Measurements from ENCODE around the gene FOXL3. TPM values are rescaled to one million over a fixed set of nuclear protein-coding genes. Genes with fewer than 3 reads are reported as not detected.

FOXL3 gene
- total and polyA plus RNA-seq, 2 experiments from 2014 or later = not detected

DNA sequence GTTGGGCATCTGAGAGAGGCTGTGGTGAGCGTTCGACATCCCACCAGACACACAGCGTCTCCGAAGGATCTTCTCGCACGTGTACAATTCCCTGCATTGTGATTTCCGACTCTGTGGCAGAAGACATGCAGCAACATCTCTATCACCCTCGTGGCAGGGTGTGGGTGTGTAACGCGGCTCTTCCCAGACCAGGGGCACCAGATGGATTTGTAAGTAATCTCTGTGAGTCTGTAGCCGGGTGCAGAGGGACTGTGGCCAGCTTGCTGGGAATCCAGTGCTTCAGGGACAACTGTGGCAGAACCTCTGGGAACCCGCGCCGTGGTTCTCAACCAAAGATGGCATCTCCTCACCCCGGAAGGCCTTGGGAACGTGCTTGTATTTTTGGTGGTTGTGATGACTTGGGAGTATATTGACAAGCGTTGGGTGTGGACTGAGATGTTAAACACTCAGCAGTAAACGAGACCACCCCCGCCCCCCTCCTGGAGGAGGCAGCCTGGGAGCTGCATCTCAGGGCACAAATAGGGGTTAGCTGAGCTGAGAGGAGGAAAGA lies 21.2 kb downstream of the FOXL3 start (continued):
- TF ChIP-seq, protein P1, sequence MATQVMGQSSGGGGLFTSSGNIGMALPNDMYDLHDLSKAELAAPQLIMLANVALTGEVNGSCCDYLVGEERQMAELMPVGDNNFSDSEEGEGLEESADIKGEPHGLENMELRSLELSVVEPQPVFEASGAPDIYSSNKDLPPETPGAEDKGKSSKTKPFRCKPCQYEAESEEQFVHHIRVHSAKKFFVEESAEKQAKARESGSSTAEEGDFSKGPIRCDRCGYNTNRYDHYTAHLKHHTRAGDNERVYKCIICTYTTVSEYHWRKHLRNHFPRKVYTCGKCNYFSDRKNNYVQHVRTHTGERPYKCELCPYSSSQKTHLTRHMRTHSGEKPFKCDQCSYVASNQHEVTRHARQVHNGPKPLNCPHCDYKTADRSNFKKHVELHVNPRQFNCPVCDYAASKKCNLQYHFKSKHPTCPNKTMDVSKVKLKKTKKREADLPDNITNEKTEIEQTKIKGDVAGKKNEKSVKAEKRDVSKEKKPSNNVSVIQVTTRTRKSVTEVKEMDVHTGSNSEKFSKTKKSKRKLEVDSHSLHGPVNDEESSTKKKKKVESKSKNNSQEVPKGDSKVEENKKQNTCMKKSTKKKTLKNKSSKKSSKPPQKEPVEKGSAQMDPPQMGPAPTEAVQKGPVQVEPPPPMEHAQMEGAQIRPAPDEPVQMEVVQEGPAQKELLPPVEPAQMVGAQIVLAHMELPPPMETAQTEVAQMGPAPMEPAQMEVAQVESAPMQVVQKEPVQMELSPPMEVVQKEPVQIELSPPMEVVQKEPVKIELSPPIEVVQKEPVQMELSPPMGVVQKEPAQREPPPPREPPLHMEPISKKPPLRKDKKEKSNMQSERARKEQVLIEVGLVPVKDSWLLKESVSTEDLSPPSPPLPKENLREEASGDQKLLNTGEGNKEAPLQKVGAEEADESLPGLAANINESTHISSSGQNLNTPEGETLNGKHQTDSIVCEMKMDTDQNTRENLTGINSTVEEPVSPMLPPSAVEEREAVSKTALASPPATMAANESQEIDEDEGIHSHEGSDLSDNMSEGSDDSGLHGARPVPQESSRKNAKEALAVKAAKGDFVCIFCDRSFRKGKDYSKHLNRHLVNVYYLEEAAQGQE (IDR thresholded peaks at IDR 0.05; ENCODE audit: unreplicated experiment) = no peak
- TF ChIP-seq NANOG (IDR thresholded peaks at IDR 0.05; ENCODE audit: borderline replicate concordance) = no peak

GRCh38 chr7:311796-312195 lies 21.8 kb downstream of the FOXL3 start:
- ATAC-seq (no peak), DNase-seq (ENCODE audit: low spot score) (no peak)
- H3K4me1 ChIP-seq (ENCODE audit: insufficient read depth) = no peaks in the 10 kb centered on the region
- H3K79me2 ChIP-seq (replicated peaks; ENCODE audit: insufficient read depth) = no peaks in the 10 kb centered on the region
- H3K27me3 ChIP-seq (ENCODE audit: insufficient read depth) = no peaks in the 10 kb centered on the region
- Mint-ChIP-seq H3K27me3 (ENCODE audit: insufficient read depth, low read depth, poor library complexity) (peaks cover 2% of the 10 kb centered on the region), H3K4me1 (no peaks in the 10 kb centered on the region; the same call in 2 of the 3 replicates), H3K36me3 (ENCODE audit: low read depth) (peaks cover 17% of the 10 kb centered on the region), H3K4me3 (no peak overlapping the region), H3K9me3 (peaks cover 46% of the 10 kb centered on the region), H3K27ac (no peak overlapping the region)
- H2AFZ ChIP-seq = no peak overlapping the region
- no peak overlapping the region for H3K4me2 ChIP-seq
- no peaks in the 10 kb centered on the region for H4K20me1 ChIP-seq (replicated peaks; ENCODE audit: insufficient read depth)
- H3F3A ChIP-seq (replicated peaks; ENCODE audit: low read depth) = no peaks in the 10 kb centered on the region
- no peak overlapping the region for H3K4me3 ChIP-seq
- H3K36me3 ChIP-seq (ENCODE audit: insufficient read depth) = no peaks in the 10 kb centered on the region
- no peak overlapping the region for H3K27ac ChIP-seq (ENCODE audit: low read depth)
- H3K9me2 ChIP-seq (ENCODE audit: insufficient read depth) = no peaks in the 10 kb centered on the region
- no peak for TF ChIP-seq STAT1 (IDR thresholded peaks at IDR 0.05; ENCODE audit: unreplicated experiment)
- TF ChIP-seq ZNF331 (CRISPR knock-in tag; IDR thresholded peaks at IDR 0.05; ENCODE audit: low read depth) = no peak
- no peak for TF ChIP-seq POLR2AphosphoS5 (IDR thresholded peaks at IDR 0.05; ENCODE audit: low read depth)
- no peak for TF ChIP-seq EZH2phosphoT487 (IDR thresholded peaks at IDR 0.05; ENCODE audit: unreplicated experiment)
- no peak for TF ChIP-seq CTCF (conservative IDR thresholded peaks at IDR 0.05; ENCODE audit: low read depth in 2 of 2)
- TF ChIP-seq EZH2 (IDR thresholded peaks at IDR 0.05; ENCODE audit: low read depth, unreplicated experiment) = no peak
- TF ChIP-seq, protein P2, sequence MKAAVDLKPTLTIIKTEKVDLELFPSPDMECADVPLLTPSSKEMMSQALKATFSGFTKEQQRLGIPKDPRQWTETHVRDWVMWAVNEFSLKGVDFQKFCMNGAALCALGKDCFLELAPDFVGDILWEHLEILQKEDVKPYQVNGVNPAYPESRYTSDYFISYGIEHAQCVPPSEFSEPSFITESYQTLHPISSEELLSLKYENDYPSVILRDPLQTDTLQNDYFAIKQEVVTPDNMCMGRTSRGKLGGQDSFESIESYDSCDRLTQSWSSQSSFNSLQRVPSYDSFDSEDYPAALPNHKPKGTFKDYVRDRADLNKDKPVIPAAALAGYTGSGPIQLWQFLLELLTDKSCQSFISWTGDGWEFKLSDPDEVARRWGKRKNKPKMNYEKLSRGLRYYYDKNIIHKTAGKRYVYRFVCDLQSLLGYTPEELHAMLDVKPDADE (IDR thresholded peaks at IDR 0.05) = no peak
- no peak for TF ChIP-seq JUNB (IDR thresholded peaks at IDR 0.05; ENCODE audit: unreplicated experiment)
- no peak for TF ChIP-seq CREB1 (CRISPR knock-in tag; IDR thresholded peaks at IDR 0.05; ENCODE audit: low read depth)
- TF ChIP-seq ZNF462 (CRISPR knock-in tag; IDR thresholded peaks at IDR 0.05) = no peak

All from GM23338 (cell line).